ENCODE results near the gene LIM2. TPM values are rescaled to one million over a fixed set of nuclear protein-coding genes. Genes with fewer than 3 reads are reported as not detected.
"Not testable (repeated sequence)": the region's sequence is repeated elsewhere in the genome, so short reads cannot be mapped to it uniquely, and the experiment has no call there.

LIM2 gene
- total RNA-seq, 2 donors from 2014 or later, result not detected

- H3K4me3 ChIP-seq, result peak within 1 kb of the TSS; percentile 14
- H3K27me3 ChIP-seq (replicated peaks; ENCODE audit: insufficient read depth), result no peaks in the 10 kb centered on the region
- no peak for TF ChIP-seq CTCF (IDR thresholded peaks at IDR 0.05)
- ATAC-seq (ENCODE audit: insufficient number of reproducible peaks, low FRiP score, low read depth) (no peak), DNase-seq (ENCODE audit: low spot score) (no peak)
- no peaks in the 10 kb centered on the region for H3K9me3 ChIP-seq
- H3K4me1 ChIP-seq (ENCODE audit: control insufficient read depth in 1 of 2, low read depth in 2 of 2), result no peaks in the 10 kb centered on the region
- H3K36me3 ChIP-seq, result no peaks in the 10 kb centered on the region
- no peak within 1 kb of the TSS for H3K27ac ChIP-seq
Measured at GRCh38 chr19:51417107-51417809, 29.5 kb upstream of the LIM2 start, which contains the start of gene SIGLEC10. SIGLEC10 (minus strand) TSS chr19:51417642; CDS start chr19:51417581, 61 bp downstream.

GRCh38 chr19:51416422-51416821, 28.6 kb upstream of the LIM2 start:
- peak overlapping the region; percentile 14 for H3K4me3 ChIP-seq
- not testable (repeated sequence) for H3K27ac ChIP-seq; ATAC-seq (ENCODE audit: insufficient number of reproducible peaks, low FRiP score, low read depth); H3K9me3 ChIP-seq; DNase-seq (ENCODE audit: low spot score); H3K27me3 ChIP-seq (replicated peaks; ENCODE audit: insufficient read depth); H3K36me3 ChIP-seq; H3K4me1 ChIP-seq (ENCODE audit: control insufficient read depth in 1 of 2, low read depth in 2 of 2)

- H3K36me3 ChIP-seq, result no peaks in the 10 kb centered on the region
- no peak for TF ChIP-seq CTCF (IDR thresholded peaks at IDR 0.05)
- ATAC-seq (ENCODE audit: insufficient number of reproducible peaks, low FRiP score, low read depth) (no peak), DNase-seq (ENCODE audit: low spot score) (no peak)
- H3K9me3 ChIP-seq, result no peaks in the 10 kb centered on the region
- no peak overlapping the region for H3K27ac ChIP-seq
- no peaks in the 10 kb centered on the region for H3K27me3 ChIP-seq (replicated peaks; ENCODE audit: insufficient read depth)
- H3K4me1 ChIP-seq (ENCODE audit: control insufficient read depth in 1 of 2, low read depth in 2 of 2), result no peaks in the 10 kb centered on the region
- no peak overlapping the region for H3K4me3 ChIP-seq
Measured at GRCh38 chr19:51415187-51415586, 27.4 kb upstream of the LIM2 start.

GRCh38 chr19:51410950-51411748, 23.4 kb upstream of the LIM2 start:
- Histone ChIP-seq H3K4me3 (no peak overlapping the region), H3K36me3 (no peaks in the 10 kb centered on the region), H3K9me3 (no peaks in the 10 kb centered on the region), H3K27me3 (replicated peaks; ENCODE audit: insufficient read depth) (no peaks in the 10 kb centered on the region), H3K4me1 (ENCODE audit: control insufficient read depth in 1 of 2, low read depth in 2 of 2) (no peaks in the 10 kb centered on the region), H3K27ac (no peak overlapping the region)
- DNase-seq (ENCODE audit: low spot score) (no peak), ATAC-seq (ENCODE audit: insufficient number of reproducible peaks, low FRiP score, low read depth) (no peak)
- no peak for TF ChIP-seq CTCF (IDR thresholded peaks at IDR 0.05)

GRCh38 chr19:51407511-51408131, 19.8 kb upstream of the LIM2 start:
- ATAC-seq (ENCODE audit: insufficient number of reproducible peaks, low FRiP score, low read depth) (no peak), DNase-seq (ENCODE audit: low spot score) (no peak)
- peaks cover under 1% of the 10 kb centered on the region for H3K9me3 ChIP-seq
- H3K4me1 ChIP-seq (ENCODE audit: control insufficient read depth in 1 of 2, low read depth in 2 of 2), result no peaks in the 10 kb centered on the region
- peak; percentile 10 for TF ChIP-seq CTCF (IDR thresholded peaks at IDR 0.05)
- H3K27ac ChIP-seq, result no peak overlapping the region
- H3K4me3 ChIP-seq, result no peak overlapping the region
- no peaks in the 10 kb centered on the region for H3K27me3 ChIP-seq (replicated peaks; ENCODE audit: insufficient read depth)
- H3K36me3 ChIP-seq, result no peaks in the 10 kb centered on the region

Data from thoracic aorta (tissue), 2 donors.